ENCODE measurements around the gene ST6GALNAC3. TPM values are rescaled to one million over a fixed set of nuclear protein-coding genes. Genes with fewer than 3 reads are reported as not detected.

Gene ST6GALNAC3
- total RNA-seq, 1 donor from 2014 or later, result 23.6 TPM

GRCh38 chr1:76408303-76408702 is 333.8 kb downstream of the ST6GALNAC3 start:
- Mint-ChIP-seq H3K27ac (no peak overlapping the region), H3K4me1 (no peaks in the 10 kb centered on the region), H3K27me3 (ENCODE audit: insufficient read depth, low read depth) (no peaks in the 10 kb centered on the region), H3K9me3 (no peaks in the 10 kb centered on the region), H3K36me3 (peaks cover 6% of the 10 kb centered on the region), H3K4me3 (no peak overlapping the region)
- H2AFZ ChIP-seq (replicated peaks), result no peak overlapping the region
- H3K79me2 ChIP-seq (ENCODE audit: low read depth), result no peaks in the 10 kb centered on the region
- no peak overlapping the region for H3K27ac ChIP-seq
- H3K27me3 ChIP-seq, result no peaks in the 10 kb centered on the region
- H3K4me2 ChIP-seq, result no peak overlapping the region
- H3K9me3 ChIP-seq (ENCODE audit: low read depth), result no peaks in the 10 kb centered on the region
- H3F3A ChIP-seq (ENCODE audit: low read depth), result no peaks in the 10 kb centered on the region
- no peaks in the 10 kb centered on the region for H4K20me1 ChIP-seq (ENCODE audit: low read depth)
- no peak overlapping the region for H3K9ac ChIP-seq
- H3K4me1 ChIP-seq, result no peaks in the 10 kb centered on the region
- no peak for DNase-seq (ENCODE audit: low spot score)
- no peak overlapping the region for H3K4me3 ChIP-seq
- TF ChIP-seq CTCF (IDR thresholded peaks at IDR 0.05), result no peak
- TF ChIP-seq EZH2 (IDR thresholded peaks at IDR 0.05), result no peak
- TF ChIP-seq EZH2phosphoT487 (IDR thresholded peaks at IDR 0.05), result no peak
- H3K36me3 ChIP-seq, result no peaks in the 10 kb centered on the region

- no peak overlapping the region for H3K9ac ChIP-seq
- Mint-ChIP-seq H3K9me3 (no peaks in the 10 kb centered on the region), H3K36me3 (peaks cover 6% of the 10 kb centered on the region), H3K4me1 (no peaks in the 10 kb centered on the region), H3K27ac (no peak overlapping the region), H3K27me3 (ENCODE audit: insufficient read depth, low read depth) (no peaks in the 10 kb centered on the region), H3K4me3 (no peak overlapping the region)
- H2AFZ ChIP-seq (replicated peaks), result no peak overlapping the region
- H3K9me3 ChIP-seq (ENCODE audit: low read depth), result no peaks in the 10 kb centered on the region
- H4K20me1 ChIP-seq (ENCODE audit: low read depth), result no peaks in the 10 kb centered on the region
- no peaks in the 10 kb centered on the region for H3K4me1 ChIP-seq
- H3K36me3 ChIP-seq, result no peaks in the 10 kb centered on the region
- no peak for TF ChIP-seq CTCF (IDR thresholded peaks at IDR 0.05)
- TF ChIP-seq EZH2phosphoT487 (IDR thresholded peaks at IDR 0.05), result no peak
- TF ChIP-seq EZH2 (IDR thresholded peaks at IDR 0.05), result no peak
- DNase-seq (ENCODE audit: low spot score), result no peak
- no peak overlapping the region for H3K4me3 ChIP-seq
- H3K79me2 ChIP-seq (ENCODE audit: low read depth), result no peaks in the 10 kb centered on the region
- H3K27ac ChIP-seq, result no peak overlapping the region
- no peaks in the 10 kb centered on the region for H3K27me3 ChIP-seq
- H3K4me2 ChIP-seq, result no peak overlapping the region
- no peaks in the 10 kb centered on the region for H3F3A ChIP-seq (ENCODE audit: low read depth)
Observed at GRCh38 chr1:76410499-76410898, 336.0 kb downstream of the ST6GALNAC3 start.

DNA sequence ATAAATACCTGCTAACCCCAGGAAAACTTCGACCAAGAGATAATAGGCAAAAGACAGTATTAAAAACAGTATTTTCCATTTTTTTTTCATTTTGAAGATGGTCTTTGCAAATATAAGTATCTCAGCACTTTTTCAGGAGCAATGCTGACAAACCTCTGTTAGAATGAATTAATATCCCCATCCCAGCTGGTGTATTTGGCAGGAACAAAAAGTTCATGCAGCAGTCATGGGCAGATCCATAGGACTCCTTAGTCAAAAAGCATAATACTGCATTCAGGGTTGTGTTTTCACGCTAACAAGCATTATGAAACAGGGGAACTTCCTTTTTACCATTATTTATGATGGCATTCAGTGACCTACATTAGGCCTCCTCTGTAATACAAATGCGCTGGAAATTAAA is 344.0 kb downstream of the ST6GALNAC3 start:
- Histone ChIP-seq H3K9ac (no peak overlapping the region), H3K36me3 (no peaks in the 10 kb centered on the region), H3K4me3 (no peak overlapping the region), H3K4me2 (no peak overlapping the region), H3K9me3 (ENCODE audit: low read depth) (no peaks in the 10 kb centered on the region), H3F3A (ENCODE audit: low read depth) (no peaks in the 10 kb centered on the region), H3K79me2 (ENCODE audit: low read depth) (no peaks in the 10 kb centered on the region), H3K4me1 (no peaks in the 10 kb centered on the region), H3K27me3 (no peaks in the 10 kb centered on the region), H4K20me1 (ENCODE audit: low read depth) (no peaks in the 10 kb centered on the region), H3K27ac (no peak overlapping the region), H2AFZ (replicated peaks) (no peak overlapping the region)
- Mint-ChIP-seq H3K4me1 (peaks cover 25% of the 10 kb centered on the region), H3K27ac (no peak overlapping the region), H3K9me3 (no peaks in the 10 kb centered on the region), H3K27me3 (ENCODE audit: insufficient read depth, low read depth) (no peaks in the 10 kb centered on the region), H3K36me3 (no peaks in the 10 kb centered on the region), H3K4me3 (no peak overlapping the region)
- DNase-seq (ENCODE audit: low spot score), result no peak
- TF ChIP-seq EZH2 (IDR thresholded peaks at IDR 0.05) (no peak), EZH2phosphoT487 (IDR thresholded peaks at IDR 0.05) (no peak), CTCF (IDR thresholded peaks at IDR 0.05) (no peak)
